ENCODE measurements around the gene PGPEP1. TPM values are rescaled to one million over a fixed set of nuclear protein-coding genes. Genes with fewer than 3 reads are reported as not detected.
A peak's percentile ranks its signal among the peaks of the same experiment; 100 is the strongest.
"Not testable (repeated sequence)": the region's sequence is repeated elsewhere in the genome, so short reads cannot be mapped to it uniquely, and the experiment has no call there.

PGPEP1 gene
- total RNA-seq, 6 experiments from 2014 or later = 33.0 to 55.5 (median 40.7) TPM

DNA sequence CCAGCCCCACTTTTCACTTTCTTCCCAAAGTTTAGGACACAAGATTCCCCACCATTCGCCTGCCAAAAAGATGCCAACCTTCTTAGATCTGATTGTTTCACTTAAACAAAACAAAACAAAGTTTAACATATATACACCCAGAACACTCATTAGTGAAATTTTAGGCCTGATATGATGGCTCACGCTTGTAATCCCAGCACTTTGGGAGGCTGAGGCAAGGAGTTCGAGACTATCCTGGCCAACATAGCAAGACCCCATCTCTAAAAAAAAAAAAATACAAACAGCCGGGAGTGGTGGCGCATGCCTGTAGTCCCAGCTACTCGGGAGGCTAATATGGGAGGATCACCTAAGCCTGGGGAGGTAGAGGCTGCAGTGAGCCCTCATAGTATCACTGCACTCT lies 4.9 kb downstream of the PGPEP1 start:
- no peak for TF ChIP-seq POLR2A (IDR thresholded peaks at IDR 0.05)
- TF ChIP-seq, protein P1, sequence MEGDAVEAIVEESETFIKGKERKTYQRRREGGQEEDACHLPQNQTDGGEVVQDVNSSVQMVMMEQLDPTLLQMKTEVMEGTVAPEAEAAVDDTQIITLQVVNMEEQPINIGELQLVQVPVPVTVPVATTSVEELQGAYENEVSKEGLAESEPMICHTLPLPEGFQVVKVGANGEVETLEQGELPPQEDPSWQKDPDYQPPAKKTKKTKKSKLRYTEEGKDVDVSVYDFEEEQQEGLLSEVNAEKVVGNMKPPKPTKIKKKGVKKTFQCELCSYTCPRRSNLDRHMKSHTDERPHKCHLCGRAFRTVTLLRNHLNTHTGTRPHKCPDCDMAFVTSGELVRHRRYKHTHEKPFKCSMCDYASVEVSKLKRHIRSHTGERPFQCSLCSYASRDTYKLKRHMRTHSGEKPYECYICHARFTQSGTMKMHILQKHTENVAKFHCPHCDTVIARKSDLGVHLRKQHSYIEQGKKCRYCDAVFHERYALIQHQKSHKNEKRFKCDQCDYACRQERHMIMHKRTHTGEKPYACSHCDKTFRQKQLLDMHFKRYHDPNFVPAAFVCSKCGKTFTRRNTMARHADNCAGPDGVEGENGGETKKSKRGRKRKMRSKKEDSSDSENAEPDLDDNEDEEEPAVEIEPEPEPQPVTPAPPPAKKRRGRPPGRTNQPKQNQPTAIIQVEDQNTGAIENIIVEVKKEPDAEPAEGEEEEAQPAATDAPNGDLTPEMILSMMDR (IDR thresholded peaks at IDR 0.05) = no peak
- Histone ChIP-seq H3K4me1 (peaks cover 0 to 9% (median 0%) of the 10 kb centered on the region in 4 donors), H3K27me3 (no peaks in the 10 kb centered on the region), H3K36me3 (peaks cover 0 to 29% (median 4%) of the 10 kb centered on the region in 4 donors), H3K4me3 (no peak overlapping the region), H3K27ac (no peak overlapping the region), H3K9me3 (no peaks in the 10 kb centered on the region)
- ATAC-seq (no peak), DNase-seq (no peak)
- 100% methylated on average over 4 of the region's 6 CpGs for WGBS (ENCODE audit: insufficient coverage, low coverage, low lambda C conversion rate, missing lambda C conversion rate)
- intact Hi-C loops (cut with DNase I) = no loop called here

DNA sequence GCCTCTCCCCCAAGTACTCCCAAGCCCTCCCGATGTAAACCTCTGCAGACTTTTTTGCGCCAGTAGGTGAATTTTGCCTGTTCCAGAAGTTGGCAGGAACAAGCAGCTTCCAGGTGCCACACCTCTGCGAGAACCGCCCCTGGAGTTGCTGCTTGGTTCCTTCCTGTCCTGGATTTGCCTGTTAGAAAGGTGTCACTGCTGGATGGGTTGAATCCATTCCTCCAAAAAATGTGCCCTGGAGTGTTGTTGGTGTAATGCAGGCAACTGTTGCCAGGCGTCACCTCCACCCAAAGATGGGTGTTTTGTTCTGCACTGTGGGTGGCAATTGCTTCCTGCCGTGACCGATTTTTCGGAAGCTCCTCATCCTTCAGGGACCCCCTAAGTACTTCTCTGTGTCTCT lies 5.7 kb downstream of the PGPEP1 start:
- ATAC-seq (no peak), DNase-seq (no peak)
- intact Hi-C loops (cut with DNase I) = no loop called here
- Histone ChIP-seq H3K36me3 (peaks cover 0 to 29% (median 5%) of the 10 kb centered on the region in 4 donors), H3K4me1 (peaks cover 0 to 8% (median 0%) of the 10 kb centered on the region in 4 donors), H3K4me3 (no peak overlapping the region), H3K27ac (no peak overlapping the region), H3K9me3 (no peaks in the 10 kb centered on the region), H3K27me3 (no peaks in the 10 kb centered on the region)
- TF ChIP-seq, protein P1 (IDR thresholded peaks at IDR 0.05) = no peak
- no peak for TF ChIP-seq POLR2A (IDR thresholded peaks at IDR 0.05)
- WGBS (ENCODE audit: insufficient coverage, low coverage, low lambda C conversion rate, missing lambda C conversion rate) = 73% methylated on average over 4 of the region's 8 CpGs

DNA sequence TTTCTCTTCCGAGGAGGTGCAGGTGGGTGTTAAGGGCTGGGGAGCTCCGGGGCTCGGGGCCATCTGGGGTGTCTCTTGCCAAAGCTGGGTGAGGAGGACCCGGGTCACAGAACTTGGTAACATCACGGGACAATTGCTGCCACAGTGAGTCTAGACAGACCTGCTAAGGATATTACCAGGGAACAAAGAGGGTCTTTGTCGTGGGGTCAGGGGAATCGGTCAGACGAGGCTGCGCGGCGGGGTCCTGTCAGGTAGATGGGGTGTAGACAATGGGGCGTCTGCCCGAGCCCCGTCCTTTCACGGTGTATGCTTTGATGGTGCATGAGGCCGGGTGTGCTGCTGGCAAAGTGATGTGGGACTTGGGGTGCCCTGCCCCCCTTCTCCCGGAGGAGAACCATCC lies 7.8 kb downstream of the PGPEP1 start:
- Histone ChIP-seq H3K36me3 (peaks cover 0 to 33% (median 5%) of the 10 kb centered on the region in 4 donors), H3K27ac (no peak overlapping the region), H3K4me1 (no peaks in the 10 kb centered on the region), H3K27me3 (no peaks in the 10 kb centered on the region), H3K4me3 (no peak overlapping the region), H3K9me3 (no peaks in the 10 kb centered on the region)
- TF ChIP-seq, protein P1 (IDR thresholded peaks at IDR 0.05) = no peak
- TF ChIP-seq POLR2A (IDR thresholded peaks at IDR 0.05) = no peak
- peak in 2 of 4 donors; percentile 11 to 31 for ATAC-seq
- no peak for DNase-seq
- 94% methylated on average over 13 of the region's 17 CpGs for WGBS (ENCODE audit: insufficient coverage, low coverage, low lambda C conversion rate, missing lambda C conversion rate)
- intact Hi-C loops (cut with DNase I) = no loop called here

DNA sequence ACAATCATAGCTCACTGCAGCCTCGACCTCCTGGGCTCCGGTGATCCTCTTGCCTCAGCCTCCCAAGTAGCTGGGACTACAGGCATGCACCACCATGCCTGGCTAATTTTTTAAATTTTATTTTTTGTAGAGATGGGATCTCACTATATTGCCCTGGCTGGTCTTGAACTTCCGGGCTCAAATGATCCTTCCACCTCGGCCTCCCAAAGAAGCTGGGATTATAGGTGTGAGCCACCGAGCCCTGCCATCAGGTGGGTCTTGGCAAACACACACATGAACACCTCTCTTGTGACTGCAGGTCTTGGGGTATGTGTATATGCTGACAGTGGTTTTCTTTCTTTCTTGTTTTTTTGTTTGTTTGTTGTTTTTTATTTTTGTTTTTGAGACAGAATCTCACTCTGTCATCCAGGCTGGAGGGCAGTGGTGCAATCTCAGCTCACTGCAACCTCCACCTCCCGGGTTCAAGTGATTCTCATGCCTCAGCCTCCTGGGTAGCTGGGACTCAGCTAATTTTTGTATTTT lies 8.5 kb downstream of the PGPEP1 start:
- intact Hi-C loops (cut with DNase I); H3K27me3 ChIP-seq; H3K9me3 ChIP-seq; DNase-seq; ATAC-seq; H3K4me1 ChIP-seq; H3K4me3 ChIP-seq; H3K27ac ChIP-seq: not testable (repeated sequence)
- H3K36me3 ChIP-seq = peaks cover 0 to 28% (median 5%) of the 10 kb centered on the region in 4 donors
- WGBS (ENCODE audit: insufficient coverage, low coverage, low lambda C conversion rate, missing lambda C conversion rate) = 86% methylated on average over 5 of the region's 6 CpGs

DNA sequence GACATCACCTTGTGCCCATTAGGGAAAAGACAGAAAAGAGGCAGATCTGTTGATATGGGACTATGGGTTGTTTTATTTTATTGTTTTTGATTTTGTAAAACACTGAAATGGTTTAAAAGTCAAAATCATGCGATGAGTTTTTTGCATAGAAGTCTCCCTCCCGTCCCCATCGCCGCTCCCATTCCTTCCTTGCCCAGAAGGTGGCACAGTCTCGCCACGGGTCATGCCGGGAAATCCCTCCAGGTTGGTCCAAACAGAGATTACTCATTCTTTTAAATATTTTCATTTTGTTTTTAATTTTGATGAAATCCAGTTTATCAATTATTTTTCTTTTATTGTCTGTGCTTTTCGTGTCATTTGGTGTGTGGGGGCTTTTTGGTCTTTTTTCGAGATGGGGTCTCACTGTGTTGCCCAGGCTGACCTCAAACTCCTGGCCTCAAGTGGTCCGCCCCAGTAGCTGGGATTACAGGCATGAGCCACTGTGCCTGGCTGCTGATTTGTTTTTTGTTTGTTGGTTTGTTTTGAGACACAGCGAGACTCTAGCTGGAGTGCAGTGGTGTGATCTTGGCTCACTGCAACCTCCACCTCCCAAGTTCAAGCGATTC lies 9.2 kb downstream of the PGPEP1 start:
- ATAC-seq (peak; percentile 71 to 88 (median 78)), DNase-seq (peak in 2 of 3 donors; percentile 64)
- intact Hi-C loops (cut with DNase I) = loop anchor here in 1 of 2 donors (5.0 kb wide), 1 partner anchor 63 kb away; no protein-coding TSS in a partner anchor
- Histone ChIP-seq H3K27me3 (no peaks in the 10 kb centered on the region), H3K27ac (no peak overlapping the region), H3K4me1 (no peaks in the 10 kb centered on the region), H3K4me3 (no peak overlapping the region), H3K9me3 (no peaks in the 10 kb centered on the region), H3K36me3 (peaks cover 0 to 22% (median 5%) of the 10 kb centered on the region in 4 donors)
- 30% methylated on average over 10 of the region's 12 CpGs for WGBS (ENCODE audit: insufficient coverage, low coverage, low lambda C conversion rate, missing lambda C conversion rate)
- TF ChIP-seq, protein P1 (IDR thresholded peaks at IDR 0.05) = peak; percentile 65 to 85 (median 79)
- TF ChIP-seq POLR2A (IDR thresholded peaks at IDR 0.05) = no peak

All from right lobe of liver (tissue), 6 donors.